Measurements from ENCODE around the gene DPPA4. TPM values are rescaled to one million over a fixed set of nuclear protein-coding genes. Genes with fewer than 3 reads are reported as not detected.
"Not testable (repeated sequence)": the region's sequence is repeated elsewhere in the genome, so short reads cannot be mapped to it uniquely, and the experiment has no call there.

The DPPA4 gene
- total RNA-seq: 1.7 TPM

GRCh38 chr3:109337393-109337792 is at the start of gene DPPA4:
Gene DPPA4, minus strand, starts transcription at chr3:109337546. Its CDS starts 29 bp downstream, at chr3:109337517.
- DNase-seq: peak; percentile 19

- DNase-seq: no peak
Measured at GRCh38 chr3:109385442-109386318, 48.3 kb upstream of the DPPA4 start.

- no peak for DNase-seq
Measured at GRCh38 chr3:109384164-109384563, 46.8 kb upstream of the DPPA4 start.

- no peak for DNase-seq
Measured at GRCh38 chr3:109382588-109382987, 45.2 kb upstream of the DPPA4 start.

GRCh38 chr3:109375975-109376374 is 38.6 kb upstream of the DPPA4 start:
- DNase-seq: no peak

- DNase-seq: not testable (repeated sequence)
Measured at GRCh38 chr3:109374434-109374833, 37.1 kb upstream of the DPPA4 start.

- no peak for DNase-seq
Measured at GRCh38 chr3:109373933-109374332, 36.6 kb upstream of the DPPA4 start.

GRCh38 chr3:109372639-109373038 is 35.3 kb upstream of the DPPA4 start:
- DNase-seq: no peak

GRCh38 chr3:109369510-109369909 is 32.2 kb upstream of the DPPA4 start:
- no peak for DNase-seq

GRCh38 chr3:109364088-109364487 is 26.7 kb upstream of the DPPA4 start:
- no peak for DNase-seq

GRCh38 chr3:109363634-109364033 is 26.3 kb upstream of the DPPA4 start:
- no peak for DNase-seq

GRCh38 chr3:109362823-109363222 is 25.5 kb upstream of the DPPA4 start:
- no peak for DNase-seq

- not testable (repeated sequence) for DNase-seq
Measured at GRCh38 chr3:109358809-109359208, 21.5 kb upstream of the DPPA4 start.

- no peak for DNase-seq
Measured at GRCh38 chr3:109356442-109357155, 19.3 kb upstream of the DPPA4 start.

- DNase-seq: no peak
Measured at GRCh38 chr3:109355625-109356441, 18.5 kb upstream of the DPPA4 start.

GRCh38 chr3:109353057-109353456 is 15.7 kb upstream of the DPPA4 start:
- peak; percentile 18 for DNase-seq

GRCh38 chr3:109351231-109351630 is 13.9 kb upstream of the DPPA4 start:
- DNase-seq: no peak

GRCh38 chr3:109346770-109347295 is 9.5 kb upstream of the DPPA4 start:
- DNase-seq: no peak

- no peak for DNase-seq
Measured at GRCh38 chr3:109346099-109346498, 8.8 kb upstream of the DPPA4 start.

- no peak for DNase-seq
Measured at GRCh38 chr3:109339714-109340648, 2.6 kb upstream of the DPPA4 start.

- no peak for DNase-seq
Measured at GRCh38 chr3:109339197-109339596, 1.9 kb upstream of the DPPA4 start.
